ENCODE data around the gene NEK7.

DNA sequence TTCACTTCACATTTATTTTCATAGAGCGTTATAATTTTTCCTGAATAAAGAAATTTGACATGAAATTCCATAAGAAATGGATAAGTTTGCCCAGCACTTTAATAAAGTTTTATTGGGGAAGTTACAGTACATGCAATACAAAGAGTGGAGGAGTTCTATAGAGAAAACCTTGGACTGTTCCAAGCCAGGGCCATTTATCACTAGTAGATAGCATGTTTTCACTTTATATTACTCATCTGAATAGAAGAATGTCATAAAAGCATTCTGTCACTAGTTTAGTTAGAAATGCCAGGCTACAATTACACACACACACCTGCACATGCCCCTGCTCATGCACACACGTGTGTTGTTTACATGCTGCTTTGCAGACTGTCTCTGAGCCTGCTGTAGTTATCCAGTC, 123.3 kb downstream of the NEK7 start:
- no peak for TF ChIP-seq EZH2 (IDR thresholded peaks at IDR 0.05; ENCODE audit: insufficient read depth, poor library complexity, severe bottlenecking)
- no peak for TF ChIP-seq EZH2phosphoT487 (IDR thresholded peaks at IDR 0.05; ENCODE audit: insufficient read depth, low read depth)

Data from GM23248 (cell line).